SK-N-SH treated with all-trans-retinoic acid at 6 μM for 48 hours (cell line): ENCODE results near the gene ERG.
A peak's percentile ranks its signal among the peaks of the same experiment; 100 is the strongest.

ENCODE experiments used
- ATAC-seq: fragments of 200-7000 bp; cut with Tn5 transposase; 3 replicates; pipeline ENCODE4 v1.9.1; 2020; ENCODE audit warnings: mild to moderate bottlenecking, moderate library complexity
- ARNTL ChIP-seq: fragments of 450-650 bp; formaldehyde crosslinking; IDR thresholded peaks from 2 replicates; pipeline ENCODE4 v1.5.0; 2020; ENCODE audit warnings: low read depth, mild to moderate bottlenecking, moderate library complexity, borderline replicate concordance
- BACH2 ChIP-seq: fragments of 250-450 bp; sonication (Bioruptor Pico); IDR thresholded peaks from 2 replicates; pipeline ENCODE4 v1.9.0; 2021; ENCODE audit warnings: mild to moderate bottlenecking, borderline replicate concordance
- CSDC2 ChIP-seq: fragments of 250-450 bp; sonication (Bioruptor Pico); IDR thresholded peaks from 2 replicates; pipeline ENCODE4 v1.5.0; 2020; ENCODE audit warnings: mild to moderate bottlenecking, moderate library complexity
- ESRRG ChIP-seq: fragments of 250-450 bp; sonication (Bioruptor Pico); IDR thresholded peaks from 2 replicates; pipeline ENCODE4 v1.6.1; 2021; ENCODE audit warnings: mild to moderate bottlenecking
- GLIS3 ChIP-seq: fragments of 250-450 bp; sonication (Bioruptor Pico); IDR thresholded peaks from 2 replicates; pipeline ENCODE4 v1.5.0; 2020; ENCODE audit warnings: mild to moderate bottlenecking, moderate library complexity
- ISL1 ChIP-seq: fragments of 250-450 bp; sonication (Bioruptor Pico); IDR thresholded peaks from 2 replicates; pipeline ENCODE4 v2.1.2; 2022; ENCODE audit warnings: mild to moderate bottlenecking, moderate library complexity
- OSR1 ChIP-seq: fragments of 250-450 bp; sonication (Bioruptor Pico); IDR thresholded peaks from 2 replicates; pipeline ENCODE4 v1.8.0; 2022; ENCODE audit warnings: moderate library complexity, mild to moderate bottlenecking, inconsistent platforms
- PPARA ChIP-seq: fragments of 250-450 bp; sonication (Bioruptor Pico); IDR thresholded peaks from 2 replicates; pipeline ENCODE4 v1.5.0; 2020; ENCODE audit warnings: mild to moderate bottlenecking, borderline replicate concordance
- RARB ChIP-seq: fragments of 250-450 bp; sonication (Bioruptor Pico); IDR thresholded peaks from 2 replicates; pipeline ENCODE4 v1.8.0; 2021; ENCODE audit warnings: mild to moderate bottlenecking, moderate library complexity
- SNAI2 ChIP-seq: fragments of 250-450 bp; sonication (Bioruptor Pico); IDR thresholded peaks from 2 replicates; pipeline ENCODE4 v1.5.0; 2020; ENCODE audit warnings: mild to moderate bottlenecking, moderate library complexity
- TCF4 ChIP-seq: fragments of 250-450 bp; sonication (Bioruptor Pico); IDR thresholded peaks from 2 replicates; pipeline ENCODE4 v1.8.0; 2021; ENCODE audit warnings: mild to moderate bottlenecking, moderate library complexity, borderline replicate concordance
- TOX ChIP-seq: fragments of 250-450 bp; sonication (Bioruptor Pico); IDR thresholded peaks from 2 replicates; pipeline ENCODE4 v1.8.0; 2021; ENCODE audit warnings: mild to moderate bottlenecking, moderate library complexity, borderline replicate concordance
- ZC3H10 ChIP-seq: fragments of 250-450 bp; sonication (Bioruptor Pico); IDR thresholded peaks from 2 replicates; pipeline ENCODE4 v1.5.1; 2021; ENCODE audit warnings: mild to moderate bottlenecking, moderate library complexity
- ZFP3 ChIP-seq: fragments of 250-450 bp; sonication (Bioruptor Pico); IDR thresholded peaks from 2 replicates; pipeline ENCODE4 v1.5.0; 2020; ENCODE audit warnings: mild to moderate bottlenecking, moderate library complexity
- ZFP30 ChIP-seq: fragments of 450-650 bp; formaldehyde crosslinking; IDR thresholded peaks from 2 replicates; pipeline ENCODE4 v1.5.0; 2022; ENCODE audit warnings: mild to moderate bottlenecking, moderate library complexity
- ZNF565 ChIP-seq: fragments of 450-650 bp; formaldehyde crosslinking; conservative IDR thresholded peaks from 2 replicates; pipeline ENCODE4 v1.5.0; 2020; ENCODE audit warnings: low read depth, mild to moderate bottlenecking, moderate library complexity
- ZNF70 ChIP-seq: fragments of 450-650 bp; formaldehyde crosslinking; IDR thresholded peaks from 2 replicates; pipeline ENCODE4 v1.5.0; 2020; ENCODE audit warnings: mild to moderate bottlenecking, moderate library complexity
- ZNF8 ChIP-seq: fragments of 450-650 bp; formaldehyde crosslinking; IDR thresholded peaks from 2 replicates; pipeline ENCODE4 v1.5.0; 2020; ENCODE audit warnings: mild to moderate bottlenecking, moderate library complexity
- TF ChIP-seq, protein P1 (sequence below): fragments of 250-450 bp; sonication (Bioruptor Pico); IDR thresholded peaks from 2 replicates; pipeline ENCODE4 v1.8.0; 2021; ENCODE audit warnings: low read depth, mild to moderate bottlenecking, moderate library complexity, borderline replicate concordance
- TF ChIP-seq, protein P2 (sequence below): fragments of 250-450 bp; sonication (Bioruptor Pico); IDR thresholded peaks from 2 replicates; pipeline ENCODE4 v1.8.0; 2020; ENCODE audit warnings: mild to moderate bottlenecking, moderate library complexity, borderline replicate concordance
- TF ChIP-seq, protein P3 (sequence below): fragments of 250-450 bp; sonication (Bioruptor Pico); IDR thresholded peaks from 2 replicates; pipeline ENCODE4 v1.5.1; 2021; ENCODE audit warnings: mild to moderate bottlenecking, moderate library complexity
- TF ChIP-seq, protein P4 (sequence below): fragments of 250-450 bp; sonication (Bioruptor Pico); IDR thresholded peaks from 2 replicates; pipeline ENCODE4 v1.5.0; 2020; ENCODE audit warnings: mild to moderate bottlenecking, moderate library complexity

The ERG gene

DNA sequence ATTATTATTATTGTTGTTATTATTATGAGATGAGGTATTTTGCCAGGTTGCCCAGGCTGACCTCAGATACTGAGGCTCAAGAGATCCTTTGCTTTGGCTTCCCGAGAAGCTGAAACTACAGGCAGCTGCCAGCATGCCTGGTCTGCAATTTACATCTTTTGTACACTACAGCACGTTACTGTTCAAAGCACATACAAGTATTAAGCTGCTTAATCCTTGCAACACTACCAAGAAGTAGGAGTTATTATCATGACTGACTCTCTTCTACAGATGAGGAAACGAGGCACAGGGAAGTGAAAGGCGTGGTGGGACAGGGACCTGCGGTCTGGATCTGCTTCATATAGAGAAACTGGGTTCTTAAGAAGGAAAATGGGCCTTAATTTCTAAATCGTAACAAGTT is 11.6 kb downstream of the ERG start:
- peak; percentile 24; the same call in 2 of the 3 replicates for ATAC-seq
- no peak for TF ChIP-seq ZFP3
- no peak for TF ChIP-seq OSR1 (CRISPR knock-in tag)

DNA sequence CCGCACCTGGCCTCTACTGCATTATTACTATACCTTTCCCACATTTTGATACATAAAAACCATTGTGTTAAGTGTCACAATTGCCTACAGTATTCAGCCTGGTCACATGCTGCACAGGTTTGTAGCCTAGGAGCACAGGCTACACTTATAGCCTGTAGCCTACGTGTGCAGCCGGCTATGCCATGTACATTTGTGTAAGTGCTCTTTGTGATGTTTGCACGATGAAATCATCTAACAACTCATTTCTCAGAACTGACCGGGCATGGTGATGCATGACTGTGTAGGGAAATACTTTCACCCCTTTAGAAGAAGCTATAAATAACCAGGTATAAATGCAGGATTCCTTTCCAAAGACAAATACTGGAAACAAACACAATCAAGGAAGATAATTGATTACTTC is 12.1 kb downstream of the ERG start:
- peak; percentile 33 for TF ChIP-seq ISL1
- TF ChIP-seq TOX: peak; percentile 74; the same call in 1 of the 2 replicates
- no peak for TF ChIP-seq ZFP30 (CRISPR knock-in tag)
- peak; percentile 91 for ATAC-seq

DNA sequence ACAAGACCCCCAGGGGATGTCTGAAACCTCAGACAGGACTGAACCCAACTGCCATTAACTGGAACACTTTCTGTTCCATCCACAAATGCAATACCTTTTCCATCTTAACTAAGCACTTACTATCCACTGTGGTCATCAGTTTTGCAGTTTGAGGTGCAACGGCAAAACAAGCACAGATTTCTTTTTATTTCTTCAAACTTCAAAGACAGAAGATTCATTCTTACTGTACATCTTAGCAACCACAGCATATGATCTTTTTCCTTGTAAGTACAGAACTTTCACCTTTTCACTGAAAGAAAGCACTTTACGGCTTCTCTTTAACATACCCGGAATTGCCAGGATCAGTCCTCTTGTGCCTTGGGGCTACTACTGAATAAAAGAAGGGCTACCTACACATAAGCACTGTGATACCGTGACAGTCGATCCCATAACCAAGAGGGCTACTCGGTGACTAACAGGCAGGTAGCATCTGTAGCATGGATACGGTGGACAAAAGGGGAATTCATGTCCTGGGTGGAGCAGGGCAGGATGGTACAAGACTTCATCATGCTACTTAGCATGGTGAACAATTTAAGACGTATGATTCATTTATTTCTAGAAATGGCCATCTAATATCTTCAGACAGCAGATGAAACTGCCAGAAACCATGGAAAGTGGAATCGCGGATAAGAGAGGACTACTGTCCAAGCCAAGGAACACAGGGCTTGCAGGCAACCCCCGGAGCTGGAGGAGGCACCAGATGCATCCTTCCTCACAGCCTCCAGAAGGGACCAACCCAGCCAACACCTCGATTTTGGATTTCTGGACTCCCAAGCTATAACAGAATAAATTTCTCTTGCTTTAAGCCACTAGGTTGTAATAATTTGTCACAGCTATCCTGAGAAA is 18.4 kb downstream of the ERG start:
- no peak for TF ChIP-seq TCF4 (CRISPR knock-in tag)
- TF ChIP-seq CSDC2 (CRISPR knock-in tag): no peak
- TF ChIP-seq GLIS3 (CRISPR knock-in tag): no peak
- ATAC-seq: no peak

DNA sequence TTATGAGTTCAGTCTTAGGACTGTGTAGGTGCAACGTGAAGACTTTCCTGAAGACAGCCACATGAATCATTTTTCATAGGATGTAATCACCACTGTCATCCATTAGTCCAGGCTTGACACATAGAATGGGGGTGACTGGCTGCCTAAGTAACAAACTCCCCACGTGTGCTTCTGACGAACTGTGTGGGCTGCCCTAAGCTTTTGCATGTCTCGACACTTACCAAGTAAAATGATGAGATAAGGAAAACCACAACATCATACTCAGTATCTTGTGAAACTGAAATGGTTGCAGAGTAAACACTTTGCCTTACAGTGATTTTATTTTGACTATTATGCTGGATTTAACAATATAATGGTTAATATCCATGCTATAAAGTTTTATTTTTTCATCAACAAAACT is 19.5 kb downstream of the ERG start:
- ATAC-seq: no peak
- TF ChIP-seq TOX: no peak
- TF ChIP-seq, protein P1, sequence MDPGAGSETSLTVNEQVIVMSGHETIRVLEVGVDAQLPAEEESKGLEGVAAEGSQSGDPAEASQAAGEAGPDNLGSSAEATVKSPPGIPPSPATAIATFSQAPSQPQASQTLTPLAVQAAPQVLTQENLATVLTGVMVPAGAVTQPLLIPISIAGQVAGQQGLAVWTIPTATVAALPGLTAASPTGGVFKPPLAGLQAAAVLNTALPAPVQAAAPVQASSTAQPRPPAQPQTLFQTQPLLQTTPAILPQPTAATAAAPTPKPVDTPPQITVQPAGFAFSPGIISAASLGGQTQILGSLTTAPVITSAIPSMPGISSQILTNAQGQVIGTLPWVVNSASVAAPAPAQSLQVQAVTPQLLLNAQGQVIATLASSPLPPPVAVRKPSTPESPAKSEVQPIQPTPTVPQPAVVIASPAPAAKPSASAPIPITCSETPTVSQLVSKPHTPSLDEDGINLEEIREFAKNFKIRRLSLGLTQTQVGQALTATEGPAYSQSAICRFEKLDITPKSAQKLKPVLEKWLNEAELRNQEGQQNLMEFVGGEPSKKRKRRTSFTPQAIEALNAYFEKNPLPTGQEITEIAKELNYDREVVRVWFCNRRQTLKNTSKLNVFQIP (CRISPR knock-in tag): no peak
- no peak for TF ChIP-seq ESRRG (CRISPR knock-in tag)
- no peak for TF ChIP-seq BACH2
- TF ChIP-seq ZNF565: no peak
- TF ChIP-seq, protein P2, sequence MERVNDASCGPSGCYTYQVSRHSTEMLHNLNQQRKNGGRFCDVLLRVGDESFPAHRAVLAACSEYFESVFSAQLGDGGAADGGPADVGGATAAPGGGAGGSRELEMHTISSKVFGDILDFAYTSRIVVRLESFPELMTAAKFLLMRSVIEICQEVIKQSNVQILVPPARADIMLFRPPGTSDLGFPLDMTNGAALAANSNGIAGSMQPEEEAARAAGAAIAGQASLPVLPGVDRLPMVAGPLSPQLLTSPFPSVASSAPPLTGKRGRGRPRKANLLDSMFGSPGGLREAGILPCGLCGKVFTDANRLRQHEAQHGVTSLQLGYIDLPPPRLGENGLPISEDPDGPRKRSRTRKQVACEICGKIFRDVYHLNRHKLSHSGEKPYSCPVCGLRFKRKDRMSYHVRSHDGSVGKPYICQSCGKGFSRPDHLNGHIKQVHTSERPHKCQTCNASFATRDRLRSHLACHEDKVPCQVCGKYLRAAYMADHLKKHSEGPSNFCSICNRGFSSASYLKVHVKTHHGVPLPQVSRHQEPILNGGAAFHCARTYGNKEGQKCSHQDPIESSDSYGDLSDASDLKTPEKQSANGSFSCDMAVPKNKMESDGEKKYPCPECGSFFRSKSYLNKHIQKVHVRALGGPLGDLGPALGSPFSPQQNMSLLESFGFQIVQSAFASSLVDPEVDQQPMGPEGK: no peak
- TF ChIP-seq PPARA (CRISPR knock-in tag): no peak
- TF ChIP-seq ZFP30 (CRISPR knock-in tag): no peak
- TF ChIP-seq, protein P3, sequence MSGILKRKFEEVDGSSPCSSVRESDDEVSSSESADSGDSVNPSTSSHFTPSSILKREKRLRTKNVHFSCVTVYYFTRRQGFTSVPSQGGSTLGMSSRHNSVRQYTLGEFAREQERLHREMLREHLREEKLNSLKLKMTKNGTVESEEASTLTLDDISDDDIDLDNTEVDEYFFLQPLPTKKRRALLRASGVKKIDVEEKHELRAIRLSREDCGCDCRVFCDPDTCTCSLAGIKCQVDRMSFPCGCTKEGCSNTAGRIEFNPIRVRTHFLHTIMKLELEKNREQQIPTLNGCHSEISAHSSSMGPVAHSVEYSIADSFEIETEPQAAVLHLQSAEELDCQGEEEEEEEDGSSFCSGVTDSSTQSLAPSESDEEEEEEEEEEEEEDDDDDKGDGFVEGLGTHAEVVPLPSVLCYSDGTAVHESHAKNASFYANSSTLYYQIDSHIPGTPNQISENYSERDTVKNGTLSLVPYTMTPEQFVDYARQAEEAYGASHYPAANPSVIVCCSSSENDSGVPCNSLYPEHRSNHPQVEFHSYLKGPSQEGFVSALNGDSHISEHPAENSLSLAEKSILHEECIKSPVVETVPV (CRISPR knock-in tag): no peak
- no peak for TF ChIP-seq SNAI2 (CRISPR knock-in tag)
- TF ChIP-seq RARB: no peak
- TF ChIP-seq, protein P4, sequence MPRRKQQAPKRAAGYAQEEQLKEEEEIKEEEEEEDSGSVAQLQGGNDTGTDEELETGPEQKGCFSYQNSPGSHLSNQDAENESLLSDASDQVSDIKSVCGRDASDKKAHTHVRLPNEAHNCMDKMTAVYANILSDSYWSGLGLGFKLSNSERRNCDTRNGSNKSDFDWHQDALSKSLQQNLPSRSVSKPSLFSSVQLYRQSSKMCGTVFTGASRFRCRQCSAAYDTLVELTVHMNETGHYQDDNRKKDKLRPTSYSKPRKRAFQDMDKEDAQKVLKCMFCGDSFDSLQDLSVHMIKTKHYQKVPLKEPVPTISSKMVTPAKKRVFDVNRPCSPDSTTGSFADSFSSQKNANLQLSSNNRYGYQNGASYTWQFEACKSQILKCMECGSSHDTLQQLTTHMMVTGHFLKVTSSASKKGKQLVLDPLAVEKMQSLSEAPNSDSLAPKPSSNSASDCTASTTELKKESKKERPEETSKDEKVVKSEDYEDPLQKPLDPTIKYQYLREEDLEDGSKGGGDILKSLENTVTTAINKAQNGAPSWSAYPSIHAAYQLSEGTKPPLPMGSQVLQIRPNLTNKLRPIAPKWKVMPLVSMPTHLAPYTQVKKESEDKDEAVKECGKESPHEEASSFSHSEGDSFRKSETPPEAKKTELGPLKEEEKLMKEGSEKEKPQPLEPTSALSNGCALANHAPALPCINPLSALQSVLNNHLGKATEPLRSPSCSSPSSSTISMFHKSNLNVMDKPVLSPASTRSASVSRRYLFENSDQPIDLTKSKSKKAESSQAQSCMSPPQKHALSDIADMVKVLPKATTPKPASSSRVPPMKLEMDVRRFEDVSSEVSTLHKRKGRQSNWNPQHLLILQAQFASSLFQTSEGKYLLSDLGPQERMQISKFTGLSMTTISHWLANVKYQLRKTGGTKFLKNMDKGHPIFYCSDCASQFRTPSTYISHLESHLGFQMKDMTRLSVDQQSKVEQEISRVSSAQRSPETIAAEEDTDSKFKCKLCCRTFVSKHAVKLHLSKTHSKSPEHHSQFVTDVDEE (CRISPR knock-in tag): no peak
- no peak for TF ChIP-seq ZFP3

DNA sequence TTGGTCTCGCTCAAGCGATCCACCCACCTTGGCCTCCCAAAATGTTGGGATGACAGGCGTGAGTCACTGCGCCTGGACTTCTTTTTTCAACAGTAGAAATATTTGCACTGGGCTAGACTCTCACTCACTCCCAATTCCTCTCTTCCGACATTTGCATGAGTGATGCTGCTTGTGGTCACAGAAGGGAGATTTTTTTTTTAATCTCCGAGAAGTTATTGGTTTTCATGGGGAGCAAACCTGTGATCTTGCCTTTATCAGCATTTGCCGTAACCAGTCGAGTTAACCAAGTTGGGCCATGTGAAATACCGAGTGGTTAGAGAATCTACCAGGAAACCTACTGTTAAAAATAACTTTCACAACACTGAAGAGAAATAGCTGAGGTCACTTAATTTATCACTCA is 21.1 kb downstream of the ERG start:
- no peak for ATAC-seq
- TF ChIP-seq PPARA (CRISPR knock-in tag) (no peak), GLIS3 (CRISPR knock-in tag) (no peak), RARB (no peak), ZC3H10 (no peak), BACH2 (no peak), ZNF70 (no peak), ZNF8 (CRISPR knock-in tag) (no peak), ZFP3 (no peak), ISL1 (no peak), ZNF565 (no peak), ARNTL (CRISPR knock-in tag) (no peak), ZFP30 (CRISPR knock-in tag) (no peak)
- TF ChIP-seq, protein P3 (CRISPR knock-in tag): no peak
- TF ChIP-seq, protein P4 (CRISPR knock-in tag): no peak
